ENCODE data around the gene ATP5F1E.

ATP5F1E gene

DNA sequence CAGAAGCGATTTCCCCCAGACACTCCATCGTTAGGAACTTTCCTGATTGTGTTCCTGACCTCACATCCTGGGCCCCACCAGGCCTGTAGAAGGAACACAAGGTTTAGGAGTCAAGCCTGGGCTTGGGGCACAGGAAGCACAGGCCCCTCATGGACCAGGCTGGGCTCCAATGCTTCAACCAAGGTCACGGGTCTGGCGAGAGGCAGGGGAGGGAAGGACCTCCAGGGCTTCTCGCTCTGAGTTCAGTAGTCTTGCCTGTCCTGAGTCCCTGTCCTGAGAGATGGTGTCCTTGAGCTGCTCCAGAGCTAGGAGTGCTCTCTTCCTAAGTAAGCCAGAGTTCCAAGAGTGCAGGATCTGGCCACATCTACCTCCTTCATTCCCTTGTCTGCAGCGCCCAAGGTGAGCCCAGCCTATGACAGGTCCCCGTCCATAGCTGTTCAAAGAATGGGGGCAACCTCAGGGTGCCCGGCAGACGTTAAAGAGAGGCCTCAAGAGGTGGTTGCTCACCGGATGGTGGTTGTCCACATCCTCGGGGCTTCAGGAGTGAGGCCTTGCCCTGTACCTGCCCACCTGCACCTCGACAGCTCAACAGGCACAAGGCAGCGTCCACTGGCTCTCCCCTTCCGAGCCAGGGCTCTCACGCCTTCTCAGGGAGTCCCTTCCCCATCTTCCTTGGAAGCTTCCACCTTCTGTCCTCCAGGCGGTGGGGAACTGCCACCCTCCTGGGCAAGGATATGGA, 14.5 kb downstream of the ATP5F1E start:
- TF ChIP-seq FOXM1 (IDR thresholded peaks at IDR 0.05; ENCODE audit: borderline replicate concordance, low read depth) = no peak
- TF ChIP-seq, protein P1, sequence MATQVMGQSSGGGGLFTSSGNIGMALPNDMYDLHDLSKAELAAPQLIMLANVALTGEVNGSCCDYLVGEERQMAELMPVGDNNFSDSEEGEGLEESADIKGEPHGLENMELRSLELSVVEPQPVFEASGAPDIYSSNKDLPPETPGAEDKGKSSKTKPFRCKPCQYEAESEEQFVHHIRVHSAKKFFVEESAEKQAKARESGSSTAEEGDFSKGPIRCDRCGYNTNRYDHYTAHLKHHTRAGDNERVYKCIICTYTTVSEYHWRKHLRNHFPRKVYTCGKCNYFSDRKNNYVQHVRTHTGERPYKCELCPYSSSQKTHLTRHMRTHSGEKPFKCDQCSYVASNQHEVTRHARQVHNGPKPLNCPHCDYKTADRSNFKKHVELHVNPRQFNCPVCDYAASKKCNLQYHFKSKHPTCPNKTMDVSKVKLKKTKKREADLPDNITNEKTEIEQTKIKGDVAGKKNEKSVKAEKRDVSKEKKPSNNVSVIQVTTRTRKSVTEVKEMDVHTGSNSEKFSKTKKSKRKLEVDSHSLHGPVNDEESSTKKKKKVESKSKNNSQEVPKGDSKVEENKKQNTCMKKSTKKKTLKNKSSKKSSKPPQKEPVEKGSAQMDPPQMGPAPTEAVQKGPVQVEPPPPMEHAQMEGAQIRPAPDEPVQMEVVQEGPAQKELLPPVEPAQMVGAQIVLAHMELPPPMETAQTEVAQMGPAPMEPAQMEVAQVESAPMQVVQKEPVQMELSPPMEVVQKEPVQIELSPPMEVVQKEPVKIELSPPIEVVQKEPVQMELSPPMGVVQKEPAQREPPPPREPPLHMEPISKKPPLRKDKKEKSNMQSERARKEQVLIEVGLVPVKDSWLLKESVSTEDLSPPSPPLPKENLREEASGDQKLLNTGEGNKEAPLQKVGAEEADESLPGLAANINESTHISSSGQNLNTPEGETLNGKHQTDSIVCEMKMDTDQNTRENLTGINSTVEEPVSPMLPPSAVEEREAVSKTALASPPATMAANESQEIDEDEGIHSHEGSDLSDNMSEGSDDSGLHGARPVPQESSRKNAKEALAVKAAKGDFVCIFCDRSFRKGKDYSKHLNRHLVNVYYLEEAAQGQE (IDR thresholded peaks at IDR 0.05; ENCODE audit: low read depth) = no peak
- TF ChIP-seq, protein P2, sequence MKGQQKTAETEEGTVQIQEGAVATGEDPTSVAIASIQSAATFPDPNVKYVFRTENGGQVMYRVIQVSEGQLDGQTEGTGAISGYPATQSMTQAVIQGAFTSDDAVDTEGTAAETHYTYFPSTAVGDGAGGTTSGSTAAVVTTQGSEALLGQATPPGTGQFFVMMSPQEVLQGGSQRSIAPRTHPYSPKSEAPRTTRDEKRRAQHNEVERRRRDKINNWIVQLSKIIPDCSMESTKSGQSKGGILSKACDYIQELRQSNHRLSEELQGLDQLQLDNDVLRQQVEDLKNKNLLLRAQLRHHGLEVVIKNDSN (IDR thresholded peaks at IDR 0.05) = no peak
- no peak for TF ChIP-seq TCF12 (IDR thresholded peaks at IDR 0.05; ENCODE audit: low read depth)
- TF ChIP-seq, protein P3, sequence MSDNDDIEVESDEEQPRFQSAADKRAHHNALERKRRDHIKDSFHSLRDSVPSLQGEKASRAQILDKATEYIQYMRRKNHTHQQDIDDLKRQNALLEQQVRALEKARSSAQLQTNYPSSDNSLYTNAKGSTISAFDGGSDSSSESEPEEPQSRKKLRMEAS (IDR thresholded peaks at IDR 0.05) = no peak
- no peak for TF ChIP-seq NFIC (IDR thresholded peaks at IDR 0.05)
- no peak for TF ChIP-seq RAD21 (IDR thresholded peaks at IDR 0.05; ENCODE audit: low read depth)
- TF ChIP-seq EGR1 (IDR thresholded peaks at IDR 0.05) = no peak
- no peak for TF ChIP-seq EP300 (IDR thresholded peaks at IDR 0.05; ENCODE audit: borderline replicate concordance)
- TF ChIP-seq TEAD4 (IDR thresholded peaks at IDR 0.05) = no peak
- no peak for TF ChIP-seq YY1 (IDR thresholded peaks at IDR 0.05; ENCODE audit: low read depth)
- no peak for TF ChIP-seq ZBTB7A (IDR thresholded peaks at IDR 0.05; ENCODE audit: low read depth)
- TF ChIP-seq CREB1 (IDR thresholded peaks at IDR 0.05; ENCODE audit: low read depth) = no peak
- TF ChIP-seq CEBPB (IDR thresholded peaks at IDR 0.05) = no peak
- no peak for TF ChIP-seq TAF1 (IDR thresholded peaks at IDR 0.05; ENCODE audit: low read depth)

DNA sequence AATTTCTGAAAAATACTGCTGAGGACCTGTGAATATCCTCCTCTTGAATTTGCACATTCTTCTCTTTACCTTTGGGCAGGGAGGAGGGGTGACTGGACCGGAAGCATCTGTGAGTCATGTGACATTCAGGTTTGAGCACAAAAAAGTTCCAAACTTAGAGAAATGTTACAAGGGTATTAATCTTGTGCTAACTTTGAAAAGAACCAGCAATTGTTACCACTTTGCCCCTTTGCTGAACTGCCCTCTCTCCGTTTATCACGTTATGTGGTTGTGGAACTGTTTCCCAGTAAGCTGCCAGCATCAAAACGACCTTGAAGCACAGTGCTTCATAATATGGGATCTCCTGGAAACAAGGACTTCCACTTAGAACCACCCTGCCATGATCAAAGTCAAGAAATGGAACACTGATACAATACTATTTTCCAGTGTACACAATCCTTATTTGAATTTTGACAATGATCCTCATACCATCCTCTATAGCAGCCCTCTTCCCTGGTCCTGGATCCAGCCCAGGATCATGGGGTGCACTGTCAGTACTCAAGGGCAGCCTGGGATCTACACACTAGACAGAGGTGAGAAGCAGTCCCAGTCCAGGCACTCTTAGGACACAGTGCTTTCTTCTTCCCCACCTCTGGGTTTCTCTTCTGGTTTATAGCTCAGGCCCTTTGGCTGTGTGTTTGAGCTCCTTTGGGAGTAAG, 15.2 kb downstream of the ATP5F1E start:
- TF ChIP-seq, protein P2 (IDR thresholded peaks at IDR 0.05) = peak; percentile 46; the same call in 1 of the 2 replicates
- TF ChIP-seq, protein P3 (IDR thresholded peaks at IDR 0.05) = no peak

DNA sequence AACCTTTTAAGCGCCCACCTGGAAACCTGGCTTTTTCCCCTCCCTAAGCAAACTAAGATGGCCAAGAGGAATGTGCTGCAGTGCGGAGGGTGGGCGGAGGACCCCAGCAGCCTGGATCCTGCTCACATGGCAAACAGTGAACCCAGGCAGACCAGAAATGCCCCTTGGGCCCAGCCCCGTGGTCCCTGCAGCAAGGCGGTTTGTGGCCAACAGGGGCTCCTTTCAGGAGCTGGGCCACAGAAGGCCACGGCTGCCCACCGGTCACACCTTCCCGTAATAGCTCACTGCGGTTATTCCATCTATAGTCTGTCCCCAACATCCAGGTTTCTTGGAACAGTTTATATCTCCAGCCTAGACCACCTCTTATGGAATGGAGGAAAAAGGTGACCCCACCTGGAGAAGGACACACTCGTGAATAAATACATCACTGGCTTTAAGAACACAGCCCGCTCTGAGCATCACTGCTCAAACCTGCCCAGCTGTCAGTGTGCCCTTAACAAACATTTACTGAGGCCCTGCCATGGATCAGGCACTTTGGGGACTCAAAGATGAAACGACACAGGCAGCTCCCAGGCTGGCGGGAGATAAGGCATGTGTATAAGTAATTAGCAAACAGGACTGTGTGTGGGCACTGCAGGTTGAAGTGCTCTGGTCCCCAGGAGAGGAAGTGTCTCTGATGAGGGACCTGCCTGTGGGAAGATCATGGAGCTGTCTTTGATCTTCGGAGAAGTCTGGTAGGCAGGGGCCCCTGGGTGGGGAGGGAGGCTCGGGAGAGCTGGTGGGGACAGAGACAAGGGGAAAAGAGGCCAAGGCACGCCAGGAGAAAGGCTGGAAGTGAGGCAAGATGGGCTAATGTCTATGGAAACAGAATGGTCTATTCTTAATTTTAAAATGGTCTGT, 16.1 kb downstream of the ATP5F1E start:
- no peak for TF ChIP-seq RAD21 (IDR thresholded peaks at IDR 0.05; ENCODE audit: low read depth)
- no peak for TF ChIP-seq TAF1 (IDR thresholded peaks at IDR 0.05; ENCODE audit: low read depth)
- no peak for TF ChIP-seq EP300 (IDR thresholded peaks at IDR 0.05; ENCODE audit: borderline replicate concordance)
- TF ChIP-seq EGR1 (IDR thresholded peaks at IDR 0.05) = no peak

DNA sequence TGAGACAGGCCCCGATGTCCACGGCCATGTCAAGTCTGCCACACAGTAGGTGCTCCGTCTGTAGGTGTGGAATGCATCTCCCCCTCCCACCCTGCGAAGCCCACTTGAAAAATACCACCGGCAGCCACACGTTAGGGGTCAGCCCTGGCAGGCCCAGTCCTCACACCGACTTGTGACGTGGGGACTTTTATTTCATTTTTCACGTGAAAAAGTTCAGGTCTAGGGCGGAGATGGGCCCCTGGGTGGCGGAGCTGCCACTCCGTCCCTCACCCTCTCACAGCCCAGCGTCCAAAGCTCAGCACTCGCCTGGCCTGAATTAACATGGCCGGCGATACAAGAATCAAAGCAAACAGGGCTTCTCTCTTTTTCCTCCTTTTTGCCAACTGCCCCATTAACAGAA, 16.7 kb downstream of the ATP5F1E start:
- TF ChIP-seq CREB1 (IDR thresholded peaks at IDR 0.05; ENCODE audit: low read depth) = no peak

DNA sequence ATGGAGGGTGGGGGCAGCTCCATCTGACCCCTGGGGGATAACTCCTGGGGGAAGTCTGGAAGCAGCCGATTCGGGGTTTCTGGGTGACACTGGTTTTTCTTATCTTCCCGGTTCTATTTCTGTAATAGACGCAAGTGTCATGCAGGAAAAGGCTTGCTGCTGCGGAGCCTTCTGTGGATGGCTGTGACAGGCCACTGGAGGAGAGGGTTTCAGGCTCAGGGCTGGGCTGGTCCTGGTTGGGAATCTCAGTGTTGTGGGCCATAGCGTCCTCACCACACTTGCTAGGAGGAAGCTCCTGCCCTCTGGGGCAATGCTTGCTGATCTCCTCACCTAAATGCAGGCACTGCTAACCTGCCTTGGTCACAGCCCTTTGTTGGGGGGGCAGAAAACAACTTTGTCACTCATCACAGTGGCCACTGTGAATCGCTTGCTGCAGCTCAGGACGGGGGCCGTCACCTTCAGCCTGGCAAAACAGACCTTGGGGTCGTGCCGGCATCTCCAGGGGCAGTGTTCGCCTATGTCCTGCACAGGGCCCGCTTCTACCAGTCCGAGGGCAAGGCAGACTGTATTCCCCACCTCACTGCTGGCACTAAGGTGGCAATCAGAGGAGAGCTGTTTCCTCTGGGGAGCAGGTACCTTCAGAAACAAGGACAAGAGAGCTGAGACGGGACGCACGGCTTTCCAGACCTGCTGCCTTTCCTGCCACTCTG, 17.3 kb downstream of the ATP5F1E start:
- TF ChIP-seq, protein P1 (IDR thresholded peaks at IDR 0.05; ENCODE audit: low read depth) = no peak
- TF ChIP-seq TCF12 (IDR thresholded peaks at IDR 0.05; ENCODE audit: low read depth) = no peak
- no peak for TF ChIP-seq EGR1 (IDR thresholded peaks at IDR 0.05)
- TF ChIP-seq YY1 (IDR thresholded peaks at IDR 0.05; ENCODE audit: low read depth) = no peak
- TF ChIP-seq NFIC (IDR thresholded peaks at IDR 0.05) = no peak
